Esophagus squamous epithelium (tissue), 5 donors: ENCODE results near the gene TRAPPC3L. TPM values are rescaled to one million over a fixed set of nuclear protein-coding genes. Genes with fewer than 3 reads are reported as not detected.

Experiments
- DNase-seq: peaks from one replicate; lab custom pipeline; 2025; lab: John Stamatoyannopoulos, UW
- H3K27ac ChIP-seq, 4 donors: fragments of 200-600 bp; sonication (generic); one replicate each; pipeline ENCODE4 v1.5.1; 2016 to 2019; ENCODE audit warnings: mild to moderate bottlenecking in 1 of 4
- H3K27me3 ChIP-seq, 4 donors: fragments of 200-600 bp; sonication (generic); 1 replicate in 3 of 4; 2 replicates in 1 of 4; pipeline versions ENCODE4 v1.5.1 to v1.6.0; 2017 to 2021; ENCODE audit warnings: antibody characterized with exemption in 1 of 4
- H3K36me3 ChIP-seq, 3 donors: fragments of 200-600 bp; sonication (generic); one replicate each; pipeline ENCODE4 v1.5.1; 2016 to 2019
- H3K4me1 ChIP-seq, 3 donors: fragments of 200-600 bp; sonication (generic); one replicate each; pipeline ENCODE4 v1.5.1; 2017 to 2019
- H3K4me3 ChIP-seq, 4 donors: fragments of 200-600 bp; sonication (generic); 1 replicate in 3 of 4; 2 replicates in 1 of 4; pipeline ENCODE4 v1.5.1; 2016 to 2019; ENCODE audit warnings: mild to moderate bottlenecking in 2 of 4, moderate library complexity in 1 of 4
- H3K9me3 ChIP-seq, 3 donors: fragments of 200-600 bp; sonication (generic); one replicate each; pipeline ENCODE4 v1.5.1; 2016 to 2019
- POLR2A ChIP-seq, 4 donors: fragments of 450-650 bp; IDR thresholded peaks; one replicate each; pipeline ENCODE4 v1.6.1; 2017; ENCODE audit warnings: antibody characterized with exemption in 4 of 4, mild to moderate bottlenecking in 4 of 4, moderate library complexity in 3 of 4
- WGBS, 2 donors: methylation state at CpG; one replicate each; pipeline ENCODE4 v1.1.5; 2018; 5-methylcytosine and 5-hydroxymethylcytosine counted together
- intact Hi-C: fragments of 100-400 bp; cut with DNase I; formaldehyde crosslinking; loops from one replicate; pipeline ENCODE4 v1.15.0; 2022
- total RNA-seq, 4 donors: library from RNA; depleted of rRNA; stranded (reverse); fragments of >200 nt; gene quantifications; one replicate each; pipeline ENCODE4 v1.1.0, GENCODE V29; 2016
- TF ChIP-seq, protein P1 (sequence below), 6 experiments: fragments of 450-650 bp in 4 of 6; fragments of 200-600 bp in 2 of 6; sonication (generic) in 2 of 6; IDR thresholded peaks; one replicate each; pipeline ENCODE4 v1.5.1; 2016 to 2019; ENCODE audit warnings: antibody characterized with exemption in 6 of 6, mild to moderate bottlenecking in 4 of 6, moderate library complexity in 4 of 6
- donor health status: DM: yes; HTN: yes; CAD: no.

The TRAPPC3L gene
- total RNA-seq, 4 donors from 2014 or later, result not detected

DNA sequence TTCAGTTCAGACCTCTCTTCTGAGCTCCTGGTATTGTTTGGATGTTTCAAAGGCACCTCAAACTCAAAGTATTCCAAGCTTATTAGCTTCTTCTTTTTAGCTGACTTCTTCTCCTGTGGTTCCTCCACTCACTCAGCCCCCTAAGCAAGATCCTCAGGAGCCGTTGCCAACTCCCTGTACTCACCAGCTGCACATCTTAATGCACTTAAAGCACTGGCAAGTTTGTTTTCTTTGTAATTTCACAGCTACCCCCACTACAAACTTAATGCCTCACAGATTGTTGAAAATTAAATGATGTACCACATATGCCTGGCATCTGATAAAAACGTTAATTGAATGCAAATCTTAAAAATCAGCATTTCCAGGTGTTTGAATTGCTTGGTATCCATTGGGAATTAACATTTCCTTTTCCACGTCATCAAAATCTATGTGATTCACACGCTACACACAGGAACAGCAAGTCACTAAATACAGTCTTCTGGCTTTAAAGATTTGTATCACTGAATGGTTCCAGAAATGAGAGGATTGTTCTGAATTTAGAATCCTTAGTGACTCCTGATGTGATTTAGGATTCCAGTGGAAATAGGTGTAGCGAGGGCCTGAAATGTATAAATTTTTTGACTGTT lies 59.8 kb downstream of the TRAPPC3L start:
- Histone ChIP-seq H3K27ac (no peak overlapping the region), H3K9me3 (no peaks in the 10 kb centered on the region), H3K36me3 (no peaks in the 10 kb centered on the region), H3K4me1 (peaks cover 0 to 11% (median 0%) of the 10 kb centered on the region in 3 donors), H3K27me3 (no peaks in the 10 kb centered on the region), H3K4me3 (no peak overlapping the region)
- TF ChIP-seq POLR2A (IDR thresholded peaks at IDR 0.05), result no peak
- TF ChIP-seq, protein P1, sequence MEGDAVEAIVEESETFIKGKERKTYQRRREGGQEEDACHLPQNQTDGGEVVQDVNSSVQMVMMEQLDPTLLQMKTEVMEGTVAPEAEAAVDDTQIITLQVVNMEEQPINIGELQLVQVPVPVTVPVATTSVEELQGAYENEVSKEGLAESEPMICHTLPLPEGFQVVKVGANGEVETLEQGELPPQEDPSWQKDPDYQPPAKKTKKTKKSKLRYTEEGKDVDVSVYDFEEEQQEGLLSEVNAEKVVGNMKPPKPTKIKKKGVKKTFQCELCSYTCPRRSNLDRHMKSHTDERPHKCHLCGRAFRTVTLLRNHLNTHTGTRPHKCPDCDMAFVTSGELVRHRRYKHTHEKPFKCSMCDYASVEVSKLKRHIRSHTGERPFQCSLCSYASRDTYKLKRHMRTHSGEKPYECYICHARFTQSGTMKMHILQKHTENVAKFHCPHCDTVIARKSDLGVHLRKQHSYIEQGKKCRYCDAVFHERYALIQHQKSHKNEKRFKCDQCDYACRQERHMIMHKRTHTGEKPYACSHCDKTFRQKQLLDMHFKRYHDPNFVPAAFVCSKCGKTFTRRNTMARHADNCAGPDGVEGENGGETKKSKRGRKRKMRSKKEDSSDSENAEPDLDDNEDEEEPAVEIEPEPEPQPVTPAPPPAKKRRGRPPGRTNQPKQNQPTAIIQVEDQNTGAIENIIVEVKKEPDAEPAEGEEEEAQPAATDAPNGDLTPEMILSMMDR (IDR thresholded peaks at IDR 0.05), result no peak
- 71% methylated on average over 5 of the region's 5 CpGs for WGBS, 2 donors
- no peak for DNase-seq
- intact Hi-C loops, result no loop called here

DNA sequence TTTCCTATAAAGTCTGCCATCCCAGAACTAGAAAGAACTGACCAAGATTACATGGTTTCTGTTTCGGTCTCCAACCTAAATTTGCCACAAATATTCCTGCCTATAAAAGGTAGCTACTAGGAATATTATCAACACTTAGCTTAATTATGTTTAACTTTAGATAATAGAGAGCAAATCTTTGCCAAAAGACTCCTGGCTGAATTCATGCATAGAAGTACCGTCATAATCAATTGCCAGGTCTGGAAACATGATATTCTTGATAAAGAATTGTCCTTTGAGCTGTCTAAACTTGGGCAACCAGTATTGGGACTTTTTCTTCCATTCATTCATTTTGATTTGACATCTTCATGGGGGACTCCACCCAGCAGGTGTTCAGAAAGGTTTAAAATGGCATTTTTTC lies 61.9 kb downstream of the TRAPPC3L start:
- H3K4me3 ChIP-seq, result no peak overlapping the region
- H3K27ac ChIP-seq, result no peak overlapping the region
- H3K4me1 ChIP-seq, result peaks cover 0 to 11% (median 0%) of the 10 kb centered on the region in 3 donors
- H3K27me3 ChIP-seq, result no peaks in the 10 kb centered on the region
- WGBS, 2 donors, result 43 to 61% methylated on average over 2 of the region's 2 CpGs
- no peaks in the 10 kb centered on the region for H3K36me3 ChIP-seq
- DNase-seq, result no peak
- intact Hi-C loops, result no loop called here
- no peaks in the 10 kb centered on the region for H3K9me3 ChIP-seq
- TF ChIP-seq, protein P1 (IDR thresholded peaks at IDR 0.05), result no peak
- no peak for TF ChIP-seq POLR2A (IDR thresholded peaks at IDR 0.05)

DNA sequence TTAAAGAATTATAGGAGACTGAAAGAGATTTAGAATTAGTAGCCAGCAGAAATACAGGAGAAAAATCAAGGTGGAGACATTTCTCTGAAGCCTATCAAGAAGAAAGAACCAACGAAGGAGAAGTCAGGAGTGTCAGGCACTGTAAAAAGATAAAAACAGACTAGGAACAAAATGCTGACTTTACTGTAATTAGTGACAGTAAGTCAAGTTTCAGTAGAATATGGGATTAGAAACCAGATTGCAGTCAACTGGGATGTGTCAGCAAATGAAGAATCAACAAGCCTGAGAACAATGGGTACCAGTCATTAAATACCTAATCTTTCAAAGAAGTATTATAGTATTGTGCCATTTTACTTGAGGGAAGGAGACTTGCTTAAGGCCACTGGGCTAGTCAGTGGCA lies 62.7 kb downstream of the TRAPPC3L start:
- no peaks in the 10 kb centered on the region for H3K36me3 ChIP-seq
- no peaks in the 10 kb centered on the region for H3K27me3 ChIP-seq
- no peak for TF ChIP-seq POLR2A (IDR thresholded peaks at IDR 0.05)
- TF ChIP-seq, protein P1 (IDR thresholded peaks at IDR 0.05), result no peak
- intact Hi-C loops, result no loop called here
- no peak for DNase-seq
- no peak overlapping the region for H3K27ac ChIP-seq
- H3K4me3 ChIP-seq, result no peak overlapping the region
- H3K4me1 ChIP-seq, result peaks cover 0 to 11% (median 0%) of the 10 kb centered on the region in 3 donors
- no peaks in the 10 kb centered on the region for H3K9me3 ChIP-seq
- 29 to 48% methylated on average over 1 of the region's 1 CpG for WGBS, 2 donors

DNA sequence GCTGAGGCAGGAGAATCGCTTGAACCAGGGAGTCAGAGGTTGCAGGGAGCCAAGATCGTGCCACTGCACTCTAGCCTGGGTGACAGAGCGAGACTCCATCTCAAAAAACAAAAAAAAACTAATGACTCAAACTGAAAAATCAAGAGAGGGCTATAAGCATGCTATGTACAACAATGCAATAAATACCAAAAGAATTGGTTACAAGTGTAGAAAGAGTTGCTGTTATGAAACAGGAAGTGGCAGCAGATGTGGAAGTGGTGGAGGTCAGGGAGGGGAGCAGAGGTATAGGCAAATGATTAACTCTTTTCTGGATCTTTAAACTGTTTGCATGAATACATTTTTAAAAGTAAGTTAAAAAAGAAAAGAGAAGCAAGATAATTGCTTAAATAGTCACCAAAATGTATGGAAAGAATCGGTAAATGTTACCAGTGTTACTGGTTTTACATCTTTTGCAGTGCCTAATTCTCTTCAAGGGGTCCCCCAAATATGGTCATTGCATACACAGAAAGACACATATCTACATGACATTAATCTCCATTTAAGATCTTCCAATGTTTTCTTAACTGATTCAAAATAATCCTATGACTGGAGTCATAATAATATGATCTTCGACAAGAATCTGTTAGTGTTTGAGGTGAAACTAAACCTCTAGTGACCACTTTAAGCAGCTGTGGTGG lies 69.3 kb downstream of the TRAPPC3L start:
- DNase-seq, result no peak
- intact Hi-C loops, result no loop called here
- Histone ChIP-seq H3K4me3 (no peak overlapping the region), H3K36me3 (no peaks in the 10 kb centered on the region), H3K27ac (peak overlapping the region in 1 of 4 donors; percentile 5), H3K27me3 (no peaks in the 10 kb centered on the region), H3K4me1 (no peaks in the 10 kb centered on the region), H3K9me3 (no peaks in the 10 kb centered on the region)
- TF ChIP-seq, protein P1 (IDR thresholded peaks at IDR 0.05), result no peak
- TF ChIP-seq POLR2A (IDR thresholded peaks at IDR 0.05), result no peak
- WGBS, 2 donors, result 49 to 63% methylated on average over 5 of the region's 5 CpGs

DNA sequence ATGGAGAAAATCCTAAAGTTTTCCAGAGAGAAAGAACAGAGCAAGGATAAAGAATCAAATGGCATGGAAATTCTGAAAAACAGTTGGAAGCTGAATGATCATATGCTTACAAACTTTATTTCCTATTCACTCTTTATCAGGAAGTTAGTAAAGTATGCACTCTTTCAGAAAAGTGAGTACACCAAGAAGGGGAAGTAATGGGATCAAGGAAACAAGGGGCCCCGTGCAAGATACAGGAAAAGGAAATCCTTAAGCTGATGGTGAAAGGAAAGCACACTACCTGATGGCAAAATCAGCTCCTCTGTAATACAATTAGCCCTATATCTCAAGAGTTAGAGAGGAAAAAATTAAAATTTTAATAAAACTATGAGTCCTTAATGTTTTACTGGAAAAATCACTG lies 70.3 kb downstream of the TRAPPC3L start:
- no peaks in the 10 kb centered on the region for H3K4me1 ChIP-seq
- intact Hi-C loops, result no loop called here
- no peak overlapping the region for H3K27ac ChIP-seq
- no peaks in the 10 kb centered on the region for H3K27me3 ChIP-seq
- no peak overlapping the region for H3K4me3 ChIP-seq
- H3K36me3 ChIP-seq, result no peaks in the 10 kb centered on the region
- H3K9me3 ChIP-seq, result no peaks in the 10 kb centered on the region
- no peak for TF ChIP-seq POLR2A (IDR thresholded peaks at IDR 0.05)
- TF ChIP-seq, protein P1 (IDR thresholded peaks at IDR 0.05), result no peak
- WGBS, 2 donors, result 58 to 71% methylated on average over 1 of the region's 1 CpG
- no peak for DNase-seq
